IPS-18a (cell line): ENCODE results near the gene BCLAF1.

Experiments
- H3K27ac ChIP-seq: one replicate; pipeline ENCODE4 v1.5.1; 2013; ENCODE audit warnings: low read length
- H3K27me3 ChIP-seq: one replicate; pipeline ENCODE4 v1.6.1; 2013; ENCODE audit warnings: mild to moderate bottlenecking, low read length; ENCODE audit not compliant: control insufficient read depth, insufficient read depth
- H3K36me3 ChIP-seq: one replicate; pipeline ENCODE4 v1.6.1; 2013; ENCODE audit warnings: low read depth, low read length; ENCODE audit not compliant: control insufficient read depth
- H3K4me1 ChIP-seq: one replicate; pipeline ENCODE4 v1.6.1; 2013; ENCODE audit warnings: low read depth, low read length; ENCODE audit not compliant: control insufficient read depth
- H3K4me3 ChIP-seq: one replicate; pipeline ENCODE4 v1.5.1; 2013; ENCODE audit warnings: low read length
- H3K9ac ChIP-seq: one replicate; pipeline ENCODE4 v1.6.1; 2013; ENCODE audit warnings: mild to moderate bottlenecking, low read length, moderate library complexity
- H3K9me3 ChIP-seq: one replicate; pipeline ENCODE4 v1.6.1; 2013; ENCODE audit warnings: low read depth, low read length; ENCODE audit not compliant: control insufficient read depth

BCLAF1 gene

DNA sequence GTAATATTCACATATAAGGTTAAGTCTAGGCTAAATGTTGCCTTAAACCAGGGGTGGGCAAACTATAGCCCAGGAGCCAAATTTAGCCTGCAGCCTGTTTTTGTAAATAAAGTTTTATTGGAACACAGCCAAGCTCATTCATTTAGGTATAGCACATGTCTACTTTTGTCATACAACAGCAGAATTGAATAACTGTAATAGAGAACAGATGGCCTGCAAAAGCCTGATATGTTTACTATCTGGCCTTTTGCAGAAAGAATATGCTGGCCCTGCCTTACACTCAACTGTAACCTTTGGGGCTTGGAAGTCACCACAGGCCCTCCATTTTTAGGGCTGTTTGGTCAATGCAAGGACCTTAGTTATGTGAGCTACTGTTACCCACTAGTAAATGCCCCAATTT is 17.7 kb upstream of the BCLAF1 start:
- H3K9ac ChIP-seq: no peak overlapping the region
- no peaks in the 10 kb centered on the region for H3K9me3 ChIP-seq
- no peak overlapping the region for H3K27ac ChIP-seq

DNA sequence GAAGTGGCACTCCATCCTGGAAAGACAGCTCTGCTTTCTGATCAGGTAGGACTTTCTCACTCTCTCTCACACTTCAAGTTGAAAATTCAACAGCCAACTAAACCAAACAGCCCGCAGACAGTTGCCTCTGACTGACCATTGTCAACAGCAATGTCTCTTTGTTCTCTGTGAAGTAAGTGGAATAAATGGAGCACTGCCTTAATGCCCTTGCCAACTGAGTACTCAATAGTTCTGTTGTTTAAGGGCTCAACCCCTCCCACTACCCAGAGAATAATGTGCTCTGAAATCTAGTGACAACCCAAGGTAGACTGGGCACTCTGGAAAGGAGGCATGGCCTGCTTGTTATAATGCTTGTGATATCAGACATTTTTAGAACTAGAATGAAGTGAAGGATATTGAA is 16.8 kb upstream of the BCLAF1 start:
- no peak overlapping the region for H3K4me3 ChIP-seq
- no peak overlapping the region for H3K9ac ChIP-seq
- no peaks in the 10 kb centered on the region for H3K27me3 ChIP-seq
- H3K9me3 ChIP-seq: no peaks in the 10 kb centered on the region
- no peak overlapping the region for H3K27ac ChIP-seq
- H3K4me1 ChIP-seq: no peaks in the 10 kb centered on the region
- H3K36me3 ChIP-seq: no peaks in the 10 kb centered on the region

More for the DNA sequence above, 17.7 kb upstream of the BCLAF1 start:
- Histone ChIP-seq H3K4me1 (no peaks in the 10 kb centered on the region), H3K27me3 (no peaks in the 10 kb centered on the region), H3K36me3 (no peaks in the 10 kb centered on the region), H3K4me3 (no peak overlapping the region)

DNA sequence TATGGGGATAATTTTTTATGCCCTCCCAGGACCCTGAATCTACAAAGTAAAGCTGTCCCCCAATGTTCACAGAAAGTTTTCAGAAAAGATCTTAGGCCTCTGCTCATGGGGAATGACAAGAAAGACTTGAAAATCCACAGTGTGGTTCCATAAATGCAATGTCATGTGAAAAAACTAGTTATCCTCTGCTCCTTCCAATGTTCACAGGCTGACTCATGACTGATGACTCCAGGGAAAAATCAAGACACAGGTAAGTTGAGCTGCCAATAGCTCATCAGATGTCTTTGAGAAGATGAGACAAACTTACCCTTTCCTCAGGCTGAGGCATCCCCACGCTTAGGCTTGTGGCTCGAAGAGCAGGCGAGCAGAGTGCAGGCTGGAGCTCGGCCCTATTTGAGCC is 14.8 kb upstream of the BCLAF1 start:
- H3K36me3 ChIP-seq: no peaks in the 10 kb centered on the region
- H3K27ac ChIP-seq: no peak overlapping the region
- no peak overlapping the region for H3K9ac ChIP-seq
- H3K27me3 ChIP-seq: no peaks in the 10 kb centered on the region
- no peaks in the 10 kb centered on the region for H3K4me1 ChIP-seq
- H3K9me3 ChIP-seq: no peaks in the 10 kb centered on the region
- H3K4me3 ChIP-seq: no peak overlapping the region

DNA sequence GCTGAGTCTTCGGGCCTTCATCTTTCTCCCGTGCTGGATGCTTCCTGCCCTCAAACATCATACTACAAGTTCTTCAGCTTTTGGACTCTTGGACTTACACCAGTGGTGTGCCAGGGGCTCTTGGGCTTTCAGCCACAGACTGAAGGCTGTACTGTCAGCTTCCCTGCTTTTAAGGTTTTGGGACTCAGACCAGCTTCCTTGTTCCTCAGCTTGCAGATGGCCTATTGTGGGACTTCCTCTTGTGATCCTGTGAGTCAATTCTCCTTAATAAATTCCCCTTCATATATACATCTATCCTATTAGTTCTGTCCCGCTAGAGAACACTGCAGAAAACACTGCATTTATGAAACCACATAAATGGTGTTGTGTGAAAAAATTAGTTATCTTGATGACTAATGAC is 13.9 kb upstream of the BCLAF1 start:
- Histone ChIP-seq H3K36me3 (no peaks in the 10 kb centered on the region), H3K4me3 (no peak overlapping the region), H3K27ac (no peak overlapping the region), H3K9me3 (no peaks in the 10 kb centered on the region), H3K27me3 (no peaks in the 10 kb centered on the region), H3K4me1 (no peaks in the 10 kb centered on the region), H3K9ac (no peak overlapping the region)

DNA sequence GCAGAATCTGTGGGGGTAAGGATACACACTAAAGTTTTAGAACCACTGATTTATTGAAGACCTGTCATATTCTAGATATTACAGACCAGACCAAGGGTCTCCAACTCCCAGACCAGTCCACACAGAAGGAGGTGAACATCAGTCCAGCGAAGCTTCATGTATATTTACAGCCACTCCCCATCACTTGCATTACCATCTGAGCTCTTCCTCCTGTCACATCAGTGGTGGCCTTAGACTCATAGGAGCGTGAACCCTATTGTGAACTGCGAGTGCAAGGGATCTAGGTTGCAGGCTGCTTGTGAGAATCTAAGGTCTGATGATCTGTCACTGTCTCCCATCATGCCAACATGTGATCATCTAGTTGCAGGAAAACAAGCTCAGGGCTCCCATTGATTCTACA is 5.0 kb upstream of the BCLAF1 start:
- Histone ChIP-seq H3K27ac (no peak overlapping the region), H3K9ac (no peak overlapping the region), H3K27me3 (no peaks in the 10 kb centered on the region), H3K4me1 (peaks cover 9% of the 10 kb centered on the region), H3K4me3 (no peak overlapping the region), H3K36me3 (no peaks in the 10 kb centered on the region), H3K9me3 (no peaks in the 10 kb centered on the region)

DNA sequence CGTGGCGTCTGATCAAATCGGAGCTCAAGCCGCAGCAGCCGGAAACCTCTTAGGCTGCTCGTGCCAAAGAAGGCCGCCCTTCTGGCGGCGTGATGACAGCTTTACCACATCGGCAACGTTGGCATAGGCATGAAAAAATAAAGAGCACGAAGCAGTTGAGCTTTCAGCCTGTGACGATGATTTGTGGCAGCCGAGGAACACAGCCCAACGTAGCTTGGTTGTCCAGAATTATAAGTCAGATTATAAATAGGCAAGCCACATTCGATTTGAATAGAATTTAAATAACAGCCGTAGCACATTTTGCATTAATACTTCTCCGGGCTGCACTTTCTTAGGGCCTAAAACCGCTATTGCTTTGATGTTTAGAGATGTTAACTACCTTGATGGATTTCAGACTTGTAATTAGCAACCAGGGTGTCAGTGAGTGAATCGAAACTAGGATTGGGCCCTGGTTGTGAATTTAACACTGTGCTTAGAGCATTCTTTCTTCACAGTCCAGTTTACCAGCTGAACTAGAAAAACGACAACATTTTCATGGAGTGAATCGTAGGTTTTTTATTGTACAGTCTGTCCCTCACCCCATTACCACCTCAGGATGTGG is 864 bp upstream of the BCLAF1 start:
- Histone ChIP-seq H3K27me3 (no peaks in the 10 kb centered on the region), H3K27ac (peak overlapping the region; percentile 91), H3K9me3 (no peaks in the 10 kb centered on the region), H3K9ac (peak overlapping the region; percentile 99), H3K36me3 (no peaks in the 10 kb centered on the region), H3K4me1 (peaks cover 9% of the 10 kb centered on the region), H3K4me3 (peak overlapping the region; percentile 85)

DNA sequence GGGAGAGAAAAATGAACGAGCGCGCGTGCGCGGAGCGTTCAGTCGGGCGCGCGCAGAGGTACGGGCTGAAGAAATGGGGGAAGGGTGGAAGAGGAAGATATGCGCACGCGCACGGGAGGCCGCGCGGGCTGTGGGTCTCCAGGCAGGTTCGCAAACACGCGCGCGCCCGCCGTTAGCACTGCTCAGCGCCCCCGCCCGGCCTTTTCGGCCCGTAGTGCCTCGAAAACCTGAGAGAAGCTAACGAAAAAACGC is 393 bp downstream of the BCLAF1 start:
- peak overlapping the region; percentile 99 for H3K9ac ChIP-seq
- no peaks in the 10 kb centered on the region for H3K9me3 ChIP-seq
- H3K4me1 ChIP-seq: peaks cover 12% of the 10 kb centered on the region
- no peaks in the 10 kb centered on the region for H3K36me3 ChIP-seq
- peak overlapping the region; percentile 85 for H3K4me3 ChIP-seq
- no peaks in the 10 kb centered on the region for H3K27me3 ChIP-seq
- peak overlapping the region; percentile 98 for H3K27ac ChIP-seq

DNA sequence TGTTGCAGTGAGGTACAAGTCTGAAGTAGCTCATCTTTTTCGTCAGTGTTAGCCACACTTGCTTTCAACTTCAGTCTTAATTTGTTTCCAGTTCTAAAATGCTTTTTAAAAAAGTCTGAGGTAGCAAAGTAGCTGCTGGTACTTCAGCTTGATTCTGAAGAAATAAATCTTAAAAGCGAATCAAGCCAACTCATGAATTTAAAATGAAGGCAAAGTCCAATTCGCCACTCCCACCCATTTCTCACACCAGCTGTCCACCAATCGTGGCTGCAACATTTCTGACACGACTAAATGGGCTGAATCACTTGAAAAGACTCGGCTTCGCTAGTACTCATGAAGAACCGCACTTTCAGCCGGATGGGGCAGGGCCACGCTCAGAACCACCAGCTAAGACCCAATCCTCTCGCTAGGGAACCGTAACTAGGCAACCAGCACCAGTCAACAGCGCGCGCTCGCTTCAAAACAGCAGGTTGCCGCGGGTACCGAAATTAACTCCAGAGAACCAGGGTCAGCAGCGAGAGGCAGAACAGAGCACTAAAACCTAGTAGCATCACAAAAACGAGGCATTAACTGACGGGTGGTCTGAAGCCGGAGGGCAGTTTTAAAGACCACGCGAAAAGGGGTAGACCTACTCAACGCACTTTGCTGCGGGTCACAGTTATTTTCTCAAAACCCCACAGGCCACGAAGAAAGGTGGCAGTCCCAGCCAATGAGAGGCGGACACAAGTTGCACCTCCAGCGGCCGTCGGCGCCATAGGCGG is 900 bp downstream of the BCLAF1 start:
- Histone ChIP-seq H3K9ac (peak overlapping the region; percentile 99), H3K4me3 (peak overlapping the region; percentile 85), H3K9me3 (no peaks in the 10 kb centered on the region), H3K36me3 (no peaks in the 10 kb centered on the region), H3K27me3 (no peaks in the 10 kb centered on the region), H3K27ac (peak overlapping the region; percentile 98), H3K4me1 (peaks cover 12% of the 10 kb centered on the region)

DNA sequence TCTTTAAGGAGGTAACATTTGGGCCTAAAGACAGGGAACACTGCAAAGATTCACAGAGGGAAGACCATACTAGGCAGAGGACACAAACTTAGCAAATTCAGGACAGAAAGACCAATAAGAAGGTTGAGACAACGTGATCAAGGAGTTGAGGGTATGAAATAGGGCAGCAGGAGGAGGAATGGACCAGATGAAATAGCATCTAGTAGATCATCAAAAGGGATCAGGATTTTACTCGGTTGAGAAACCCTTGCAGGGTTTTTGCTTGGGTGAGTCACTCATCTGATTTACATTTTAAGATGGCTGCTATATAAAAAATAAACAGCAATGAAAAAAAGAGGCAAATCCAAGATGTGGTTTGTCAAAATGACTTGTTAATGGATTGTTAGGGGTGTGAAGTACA is 4.7 kb downstream of the BCLAF1 start:
- Histone ChIP-seq H3K9me3 (no peaks in the 10 kb centered on the region), H3K27ac (no peak overlapping the region), H3K4me3 (no peak overlapping the region), H3K4me1 (peaks cover 3% of the 10 kb centered on the region), H3K9ac (no peak overlapping the region), H3K27me3 (no peaks in the 10 kb centered on the region), H3K36me3 (peaks cover 24% of the 10 kb centered on the region)

DNA sequence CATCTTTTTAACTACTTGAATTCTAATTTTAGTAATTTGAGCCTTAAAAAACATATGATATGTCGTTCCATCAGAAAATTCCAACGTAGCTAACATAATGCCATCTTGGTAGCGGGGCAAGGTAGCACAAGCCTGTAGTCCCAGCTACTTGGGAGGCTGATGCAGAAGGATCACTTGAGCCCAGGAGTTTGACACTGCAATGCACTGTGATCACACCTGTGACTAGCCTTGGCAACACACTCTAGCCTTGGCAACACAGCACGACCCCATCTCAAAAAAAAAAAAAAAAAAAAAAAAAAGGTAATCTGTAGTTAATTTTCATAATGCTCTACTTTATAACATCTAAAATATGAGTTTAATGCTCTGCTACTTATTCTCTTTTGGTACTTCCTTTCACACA is 6.7 kb downstream of the BCLAF1 start:
- no peak overlapping the region for H3K4me3 ChIP-seq
- H3K36me3 ChIP-seq: peaks cover 37% of the 10 kb centered on the region
- H3K4me1 ChIP-seq: peaks cover 3% of the 10 kb centered on the region
- no peak overlapping the region for H3K27ac ChIP-seq
- no peaks in the 10 kb centered on the region for H3K9me3 ChIP-seq
- no peak overlapping the region for H3K9ac ChIP-seq
- H3K27me3 ChIP-seq: no peaks in the 10 kb centered on the region

DNA sequence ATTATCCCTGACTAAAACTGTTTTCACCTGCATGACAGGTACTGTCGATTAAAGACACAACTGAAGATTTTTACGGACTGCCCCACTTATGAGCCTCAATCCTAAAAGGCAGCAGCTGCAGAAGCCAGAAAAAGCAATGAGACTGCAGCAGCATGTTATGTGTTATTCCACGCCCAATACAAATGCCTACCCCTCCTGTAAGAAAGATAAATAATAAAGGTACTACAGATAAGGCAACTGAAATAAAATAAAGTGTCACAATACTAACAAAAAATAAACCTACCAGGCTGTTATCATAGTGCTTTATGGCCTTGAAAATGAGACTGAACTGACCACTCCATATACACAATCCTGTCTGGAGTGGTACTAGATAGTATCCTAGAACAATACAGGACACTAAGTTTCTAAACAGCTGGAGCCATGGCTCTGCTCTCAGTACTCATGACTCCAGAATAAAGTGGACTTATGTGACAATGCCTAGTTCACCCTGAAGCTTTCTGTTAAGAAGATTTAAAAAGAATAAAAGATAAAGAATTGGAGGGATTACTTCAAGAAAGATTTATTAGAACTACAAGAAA is 9.5 kb downstream of the BCLAF1 start:
- H3K4me1 ChIP-seq: no peaks in the 10 kb centered on the region
- H3K36me3 ChIP-seq: peaks cover 63% of the 10 kb centered on the region
- H3K9ac ChIP-seq: no peak overlapping the region
- no peaks in the 10 kb centered on the region for H3K27me3 ChIP-seq
- H3K9me3 ChIP-seq: no peaks in the 10 kb centered on the region
- H3K27ac ChIP-seq: no peak overlapping the region
- no peak overlapping the region for H3K4me3 ChIP-seq

DNA sequence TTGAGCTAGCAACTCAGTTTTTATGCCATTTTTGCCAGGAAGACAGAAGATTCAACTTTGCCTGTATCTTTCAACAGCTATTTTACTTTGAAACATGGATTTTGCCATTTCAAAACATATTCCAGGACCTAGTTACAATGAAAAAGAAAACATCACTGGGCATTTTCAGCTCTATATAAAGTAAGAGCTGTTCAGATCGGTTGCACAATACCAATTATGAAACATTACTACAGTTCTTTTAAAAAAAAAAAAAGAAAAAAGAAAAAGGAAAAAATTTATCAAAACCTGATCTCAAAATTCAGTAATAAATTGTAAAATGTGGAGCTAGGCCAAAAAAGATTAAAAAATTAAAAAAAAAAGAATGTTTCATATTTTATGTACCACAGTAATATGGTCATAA is 15.6 kb downstream of the BCLAF1 start:
- H3K36me3 ChIP-seq: peaks cover 92% of the 10 kb centered on the region

More for the DNA sequence above, 15.6 kb downstream of the BCLAF1 start:
- H3K9me3 ChIP-seq: no peaks in the 10 kb centered on the region
- no peaks in the 10 kb centered on the region for H3K4me1 ChIP-seq
- no peaks in the 10 kb centered on the region for H3K27me3 ChIP-seq
- no peak overlapping the region for H3K4me3 ChIP-seq
- H3K9ac ChIP-seq: no peak overlapping the region
- H3K27ac ChIP-seq: no peak overlapping the region
